HT-29 (cell line): ENCODE results near the gene SMIM9. TPM values are rescaled to one million over a fixed set of nuclear protein-coding genes. Genes with fewer than 3 reads are reported as not detected.
"Not testable (repeated sequence)": the region's sequence is repeated elsewhere in the genome, so short reads cannot be mapped to it uniquely, and the experiment has no call there.

Experiments
- DNase-seq: peaks from one replicate; pipeline ENCODE4 v3.0.0-alpha.2; 2015; ENCODE audit warnings: low spot score
- total RNA-seq: library from RNA; depleted of rRNA; stranded (reverse); fragments of >200 nt; shearing (Covaris generic); gene quantifications from 2 replicates; pipeline ENCODE4 v1.2.3, GENCODE V29; 2014; rRNA removed

The SMIM9 gene
- not detected in 2 replicates for total RNA-seq

DNA sequence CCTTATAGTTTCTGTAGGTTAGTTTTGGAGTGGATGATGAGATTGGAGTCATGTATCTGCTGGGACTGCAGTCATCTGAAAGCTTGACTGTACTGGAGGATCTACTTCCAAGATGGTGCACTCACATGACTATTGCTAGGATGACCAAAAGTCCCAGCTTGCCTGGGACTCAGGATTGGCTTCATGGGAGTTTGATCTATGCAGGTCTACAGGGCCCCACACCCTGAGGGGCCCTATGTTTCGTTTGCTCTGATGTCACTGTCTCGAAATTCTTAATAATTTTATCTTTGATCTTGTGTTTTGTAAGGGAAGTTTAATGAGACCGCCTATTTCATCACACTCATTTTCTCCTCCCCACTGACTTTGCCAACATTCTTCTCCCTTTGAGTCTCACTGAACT, at the start of gene SMIM9:
TSS of gene SMIM9 (minus strand) at position 101 of the 400 bp plus-strand sequence. CDS start 3,806 bp downstream, outside the sequence.
- DNase-seq: no peak

DNA sequence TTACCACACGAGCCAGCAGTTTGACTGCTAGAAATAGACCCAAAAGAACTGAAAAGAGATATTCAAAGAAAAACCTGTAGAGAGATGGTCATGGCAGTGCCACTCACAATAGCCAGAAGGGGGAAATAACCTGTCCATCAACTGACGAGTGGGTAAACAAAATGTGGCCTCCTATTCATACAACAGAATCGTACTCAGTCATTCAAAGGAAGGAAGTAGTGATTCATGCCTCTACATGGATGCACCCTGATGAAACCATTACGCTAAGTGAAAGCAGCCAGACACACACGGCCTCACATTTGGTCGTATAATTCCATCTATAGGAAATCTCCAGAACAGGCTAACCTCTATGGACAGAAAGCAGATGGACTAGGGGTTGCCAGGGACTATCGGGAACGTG, 49.6 kb upstream of the SMIM9 start:
- not testable (repeated sequence) for DNase-seq

DNA sequence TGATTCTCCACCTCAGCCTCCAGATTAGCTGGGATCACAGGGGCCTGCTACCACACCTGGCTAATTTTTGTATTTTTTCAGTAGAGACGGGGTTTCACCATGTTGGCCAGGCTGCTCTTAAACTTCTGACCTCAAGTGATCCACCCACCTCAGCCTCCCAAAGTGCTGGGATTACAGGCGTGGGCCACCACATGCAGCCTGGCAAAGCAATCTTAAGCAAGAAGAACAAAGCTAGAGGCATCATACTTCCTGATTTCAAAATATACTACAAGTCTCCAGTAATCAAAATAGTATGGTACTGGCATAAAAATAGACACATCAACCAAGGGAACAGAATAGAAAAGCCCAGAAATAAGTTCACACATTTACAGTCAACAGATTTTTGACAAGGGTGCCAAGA, 38.9 kb upstream of the SMIM9 start:
- DNase-seq: no peak

DNA sequence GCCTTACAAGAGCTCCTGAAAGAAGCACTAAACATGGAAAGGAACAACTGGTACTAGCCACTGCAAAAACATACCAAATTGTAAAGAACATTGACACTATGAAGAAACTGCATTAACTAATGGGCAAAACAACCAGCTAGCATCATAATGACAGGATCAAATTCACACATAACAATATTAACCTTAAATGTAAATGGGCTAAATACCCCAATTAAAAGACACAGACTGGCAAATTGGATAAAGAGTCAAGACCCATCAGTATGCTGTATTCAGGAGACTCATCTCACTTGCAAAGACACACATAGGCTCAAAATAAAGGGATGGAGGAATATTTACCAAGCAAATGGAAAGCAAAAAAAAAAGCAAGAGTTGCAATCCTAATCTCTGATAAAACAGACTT, 34.1 kb upstream of the SMIM9 start:
- DNase-seq: not testable (repeated sequence)

DNA sequence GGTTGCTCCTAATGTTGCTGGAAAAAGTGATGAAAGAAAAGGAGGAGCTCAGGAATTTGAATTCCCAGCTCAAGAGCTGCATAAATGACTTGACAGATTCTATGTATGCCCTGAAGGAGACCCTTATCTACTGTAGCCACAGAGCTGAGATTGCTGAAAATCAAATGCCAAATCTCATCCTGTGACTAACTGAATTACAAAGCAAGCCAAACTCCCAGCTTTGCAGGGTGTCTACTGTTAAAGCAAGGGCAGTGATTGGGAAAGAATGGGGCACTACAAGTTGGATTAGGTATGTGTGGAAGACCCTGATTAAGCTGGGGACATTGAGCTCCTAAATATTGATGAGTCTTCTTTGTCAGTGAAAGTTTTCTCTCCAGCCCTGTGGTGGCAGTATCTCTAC, 20.8 kb upstream of the SMIM9 start:
- DNase-seq: no peak

DNA sequence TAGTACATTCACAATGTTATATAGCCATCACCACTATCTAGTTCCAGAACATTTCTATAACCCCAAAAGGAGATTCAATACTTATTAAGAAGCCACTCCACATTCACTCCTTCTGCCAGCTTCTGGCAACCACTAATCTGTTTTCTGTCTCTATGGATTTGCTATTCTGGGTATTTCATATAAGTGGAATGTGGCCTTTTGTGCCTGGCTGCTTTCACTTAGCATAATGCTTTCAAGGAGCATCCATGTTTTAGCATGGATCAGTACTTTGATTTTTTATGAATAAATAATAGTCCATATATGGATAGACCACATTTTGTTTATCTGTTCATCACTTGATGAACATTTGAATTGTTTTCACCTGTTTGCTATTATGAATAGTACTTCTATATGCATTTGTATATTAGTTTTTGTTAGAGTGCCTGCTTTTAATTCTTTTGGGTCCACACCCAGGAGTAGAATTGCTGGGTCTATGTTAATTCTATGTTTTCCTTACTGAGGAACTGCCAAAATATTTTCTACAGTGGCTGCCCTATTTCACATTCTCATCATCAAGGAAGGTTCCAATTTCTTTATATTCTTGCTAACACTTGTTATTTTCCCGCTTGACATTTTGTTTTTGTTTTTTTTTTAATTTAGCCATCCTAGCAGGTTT, 16.6 kb upstream of the SMIM9 start:
- no peak for DNase-seq

DNA sequence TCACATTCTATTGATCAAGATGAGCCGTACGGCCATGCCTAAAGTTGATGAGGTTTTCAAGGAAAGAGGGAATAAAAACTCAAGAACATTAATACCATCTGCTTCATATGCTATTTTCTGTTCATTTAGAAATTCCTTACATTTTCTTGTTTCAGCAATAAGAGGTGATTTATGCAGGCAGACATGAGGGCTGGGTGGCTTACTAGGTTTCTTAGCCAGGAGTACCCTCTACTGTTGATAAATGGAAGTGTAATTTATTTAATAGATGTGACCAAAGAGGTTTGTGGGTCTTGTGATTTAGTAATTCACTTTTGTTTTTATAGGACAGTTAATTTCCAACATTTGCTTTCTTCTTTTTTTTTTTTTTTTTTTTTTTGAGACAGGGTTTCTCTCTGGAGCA, 6.4 kb upstream of the SMIM9 start:
- peak; percentile 69 for DNase-seq

DNA sequence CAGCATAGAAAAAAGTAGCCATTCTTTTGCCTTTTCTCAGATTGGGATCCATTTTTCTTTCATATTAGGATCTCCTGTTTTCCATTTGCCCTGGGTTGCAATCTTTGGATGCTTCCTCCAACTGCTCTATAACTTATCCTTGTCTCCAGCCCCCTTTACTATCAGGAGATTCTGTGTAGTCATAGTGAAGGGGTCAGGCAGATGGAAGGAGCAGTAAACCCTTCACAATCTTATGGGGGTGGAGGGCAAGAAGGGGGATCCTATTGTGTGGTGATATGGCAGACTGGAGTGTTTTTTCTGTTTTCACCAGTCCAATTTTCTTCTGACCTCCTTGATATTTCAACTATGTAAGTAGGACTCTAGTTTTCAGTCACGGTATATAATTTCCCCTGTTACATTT, 1.7 kb upstream of the SMIM9 start:
- no peak for DNase-seq

DNA sequence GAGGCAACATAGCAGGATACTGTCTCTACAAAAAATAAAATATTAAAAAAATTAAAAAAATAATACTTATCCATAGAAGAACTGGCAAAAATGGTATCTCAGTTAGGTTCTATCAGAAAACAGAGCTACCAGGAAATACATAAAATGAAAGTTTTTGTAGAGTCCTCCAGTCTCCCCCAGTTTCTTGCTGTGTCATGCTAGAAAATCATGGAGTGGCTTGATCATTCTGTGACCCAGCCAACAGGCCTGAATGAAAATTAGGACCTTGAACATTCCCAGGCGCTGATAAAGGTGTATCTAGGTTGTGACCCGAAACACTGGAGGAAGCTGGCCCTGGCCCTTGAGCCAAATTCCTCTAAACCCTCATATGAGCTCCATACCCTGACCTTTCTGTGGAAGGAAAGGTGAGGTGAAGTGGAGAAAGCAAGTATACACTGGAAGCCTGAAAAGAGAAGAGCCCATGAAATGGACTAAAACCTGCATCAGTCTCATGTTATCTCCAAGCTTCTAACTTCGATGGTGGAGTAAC, 652 bp downstream of the SMIM9 start:
- DNase-seq: no peak

DNA sequence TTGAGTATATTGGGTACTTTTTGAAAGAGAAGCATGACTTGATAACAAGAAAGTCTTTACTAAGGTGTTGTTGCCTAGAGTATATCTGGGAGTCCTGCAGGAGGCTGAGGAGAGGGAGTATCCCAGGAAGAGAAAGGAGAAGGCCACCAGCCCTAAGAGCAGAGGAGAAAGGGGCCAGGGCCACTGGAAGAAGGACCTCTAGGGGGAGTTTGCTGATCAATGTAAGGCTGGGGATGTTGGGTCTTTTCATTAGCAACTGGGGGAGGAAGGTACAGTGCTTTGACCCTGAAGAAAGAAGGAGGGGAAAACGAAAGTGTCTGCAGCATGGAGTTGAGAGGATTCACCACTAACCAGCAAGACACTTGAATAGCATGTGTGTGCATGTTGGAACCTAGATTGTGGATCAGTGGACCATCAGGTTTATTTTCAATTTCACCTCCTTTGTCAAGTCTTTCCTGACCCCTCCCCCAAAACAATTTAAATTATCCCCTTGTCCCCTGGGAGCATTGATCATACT, 4.5 kb downstream of the SMIM9 start:
- DNase-seq: no peak

DNA sequence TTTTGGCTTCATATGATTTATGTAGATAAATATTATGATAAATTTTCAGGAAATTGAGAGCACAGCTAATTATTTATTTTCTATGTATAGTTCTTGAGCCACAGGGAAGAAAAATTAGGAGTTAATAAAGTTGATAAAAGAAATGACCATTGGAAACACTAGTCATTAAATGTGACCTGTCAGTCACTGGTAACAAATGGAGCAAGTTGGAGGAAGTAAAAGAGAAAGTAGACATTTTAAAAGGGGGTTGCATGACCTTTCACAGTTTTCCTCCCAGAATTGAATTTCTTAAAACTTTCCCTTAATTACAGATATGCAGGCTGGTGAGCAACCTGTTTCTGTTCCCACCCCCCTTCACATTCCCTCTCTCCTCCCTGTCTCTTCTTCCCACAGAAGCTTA, 5.3 kb downstream of the SMIM9 start:
- no peak for DNase-seq

DNA sequence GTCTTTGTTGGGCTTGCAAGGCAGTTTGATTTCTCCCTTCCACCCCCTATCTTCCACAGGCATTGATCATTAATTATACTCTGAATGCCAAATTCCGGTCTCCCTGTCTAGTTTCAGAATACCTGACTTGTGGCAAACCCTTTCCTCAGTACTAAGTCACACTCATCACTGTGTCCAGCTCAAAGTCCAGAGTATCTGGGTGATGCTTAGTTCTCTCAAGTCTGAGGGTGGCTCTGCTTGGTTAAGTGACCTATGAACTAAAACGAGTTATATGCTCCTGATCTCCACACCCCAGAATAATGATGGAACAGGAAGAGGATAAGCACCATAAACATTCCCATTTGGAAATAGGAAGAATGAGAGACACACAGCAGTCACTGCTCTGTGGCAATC, 6.5 kb downstream of the SMIM9 start:
- DNase-seq: no peak

DNA sequence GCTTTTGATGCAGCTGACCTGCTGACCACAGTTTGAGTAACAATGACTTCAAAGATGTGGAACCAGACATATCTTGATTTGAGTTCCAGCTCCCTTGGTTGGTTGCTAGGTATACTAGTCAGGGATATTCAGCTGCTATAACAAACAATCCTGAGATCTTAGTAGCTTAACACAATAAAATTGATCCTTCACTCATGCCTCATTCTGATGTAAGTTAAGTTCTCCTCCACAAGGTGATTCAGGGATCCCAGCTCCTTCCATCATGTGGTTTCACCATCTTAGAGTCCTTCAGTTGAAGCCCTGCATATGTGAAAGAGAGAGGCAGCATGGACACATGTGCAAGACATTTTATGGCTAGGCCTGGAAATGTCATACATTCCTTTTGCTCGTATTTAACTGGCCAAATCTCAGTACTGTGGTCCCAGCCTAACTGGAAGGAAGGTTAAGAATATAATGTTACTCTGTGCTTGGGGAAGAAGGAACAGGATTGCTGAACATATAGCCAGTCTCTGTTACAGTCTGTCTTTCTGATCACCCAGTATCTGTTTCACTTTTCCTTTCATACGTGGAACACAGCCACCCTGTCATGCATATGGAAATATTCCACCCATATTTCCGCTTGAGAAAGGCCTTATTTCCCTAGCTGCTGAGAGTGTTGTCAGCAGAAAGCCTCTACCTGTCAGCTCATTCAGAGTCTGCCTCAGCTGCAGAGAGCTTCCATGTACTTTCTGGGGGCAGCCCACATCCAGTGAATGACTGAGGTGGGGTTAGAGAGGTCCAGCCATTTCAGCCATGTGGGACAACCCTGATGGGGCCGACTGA, 7.1 kb downstream of the SMIM9 start:
- no peak for DNase-seq

DNA sequence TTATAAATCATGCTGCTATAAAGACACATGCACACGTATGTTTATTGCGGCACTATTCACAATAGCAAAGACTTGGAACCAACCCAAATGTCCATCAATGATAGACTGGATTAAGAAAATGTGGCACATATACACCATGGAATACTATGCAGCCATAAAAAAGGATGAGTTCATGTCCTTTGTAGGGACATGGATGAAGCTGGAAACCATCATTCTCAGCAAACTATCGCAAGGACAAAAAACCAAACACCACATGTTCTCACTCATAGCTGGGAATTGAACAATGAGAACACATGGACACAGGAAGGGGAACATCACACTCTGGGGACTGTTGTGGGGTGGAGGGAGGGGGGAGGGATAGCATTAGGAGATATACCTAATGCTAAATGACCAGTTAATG, 8.9 kb downstream of the SMIM9 start:
- DNase-seq: not testable (repeated sequence)

DNA sequence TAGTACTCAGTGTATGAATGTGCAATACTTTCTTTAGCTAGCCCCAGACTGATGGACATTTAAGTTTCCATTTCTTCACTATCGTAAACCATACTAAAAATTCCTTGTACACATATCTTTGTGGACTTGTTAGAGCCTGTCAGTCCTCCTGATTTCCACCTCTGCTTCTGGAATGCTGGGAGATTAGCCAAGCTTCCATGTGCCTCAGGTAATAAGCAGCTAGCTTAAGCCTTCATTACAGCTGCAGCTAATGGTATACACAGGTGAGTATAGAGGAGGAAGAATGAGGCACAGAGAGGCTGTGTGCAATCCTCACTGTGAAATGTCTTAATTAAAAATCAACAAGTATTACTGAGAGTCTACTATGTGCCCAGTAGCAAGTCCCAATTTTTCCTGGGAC, 9.8 kb downstream of the SMIM9 start:
- DNase-seq: no peak

DNA sequence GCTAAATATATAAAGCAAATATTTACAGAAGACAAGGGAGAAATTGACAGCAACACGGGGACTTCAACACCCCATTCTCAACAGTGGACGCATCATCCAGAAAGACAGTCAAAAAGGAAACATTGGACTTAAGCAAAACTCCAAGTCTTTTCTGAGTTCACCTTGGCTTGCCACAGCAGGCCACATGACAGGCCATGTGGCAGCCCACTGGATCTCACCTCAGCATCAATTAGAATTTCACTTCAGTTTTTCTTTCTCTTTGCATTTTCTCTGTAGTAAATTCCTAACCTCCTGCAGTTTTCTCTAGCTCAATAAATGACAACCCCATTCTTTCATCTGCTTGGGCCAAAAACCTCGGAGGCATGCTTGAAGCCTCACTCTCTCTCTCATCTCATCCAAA, 12.4 kb downstream of the SMIM9 start:
- no peak for DNase-seq

DNA sequence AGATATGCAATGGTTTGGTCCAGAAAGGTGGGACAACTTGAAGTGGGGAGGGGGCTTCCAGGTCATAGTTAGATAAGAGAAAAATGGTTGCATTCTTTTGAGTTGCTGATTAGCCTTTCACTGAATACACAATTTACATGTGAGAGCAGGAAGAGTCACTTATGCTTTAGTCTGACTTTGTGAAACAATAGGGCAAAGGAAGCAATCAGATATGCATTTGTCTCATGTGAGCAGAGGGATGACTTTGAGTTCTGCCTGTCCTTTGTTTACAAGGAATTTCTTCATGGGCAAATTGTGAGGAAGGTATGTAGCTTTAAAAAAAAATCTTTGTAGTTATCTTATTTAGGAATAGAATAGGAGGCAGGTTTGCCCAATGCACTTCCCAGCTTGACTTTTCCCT, 12.9 kb downstream of the SMIM9 start:
- DNase-seq: no peak

DNA sequence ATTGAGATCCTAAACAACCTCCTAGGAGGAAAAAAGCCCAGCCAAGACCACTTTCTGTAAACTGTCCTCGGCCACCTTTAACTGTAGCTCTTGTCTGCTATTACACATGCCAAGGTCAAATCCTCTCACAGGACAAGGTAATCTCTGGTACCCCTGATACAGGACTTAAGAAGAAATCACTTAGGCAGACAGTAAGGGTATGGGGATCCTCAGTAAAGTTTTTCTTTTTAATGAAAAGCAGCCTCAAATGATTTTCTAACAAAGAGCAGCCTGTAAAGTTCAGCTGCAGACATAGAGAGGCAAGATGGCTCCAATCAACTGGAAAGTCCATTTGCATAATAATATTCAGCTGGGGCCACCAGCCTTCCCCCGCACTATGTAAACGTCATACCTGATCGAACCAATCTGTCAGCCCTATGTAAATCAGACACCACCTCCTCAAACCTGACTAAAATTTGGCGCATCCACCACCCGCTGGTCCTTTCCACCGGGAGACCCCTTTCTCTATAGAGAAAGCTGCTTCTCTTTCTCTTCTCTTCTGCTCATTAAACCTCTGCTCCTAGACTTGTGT, 14.6 kb downstream of the SMIM9 start:
- DNase-seq: no peak

DNA sequence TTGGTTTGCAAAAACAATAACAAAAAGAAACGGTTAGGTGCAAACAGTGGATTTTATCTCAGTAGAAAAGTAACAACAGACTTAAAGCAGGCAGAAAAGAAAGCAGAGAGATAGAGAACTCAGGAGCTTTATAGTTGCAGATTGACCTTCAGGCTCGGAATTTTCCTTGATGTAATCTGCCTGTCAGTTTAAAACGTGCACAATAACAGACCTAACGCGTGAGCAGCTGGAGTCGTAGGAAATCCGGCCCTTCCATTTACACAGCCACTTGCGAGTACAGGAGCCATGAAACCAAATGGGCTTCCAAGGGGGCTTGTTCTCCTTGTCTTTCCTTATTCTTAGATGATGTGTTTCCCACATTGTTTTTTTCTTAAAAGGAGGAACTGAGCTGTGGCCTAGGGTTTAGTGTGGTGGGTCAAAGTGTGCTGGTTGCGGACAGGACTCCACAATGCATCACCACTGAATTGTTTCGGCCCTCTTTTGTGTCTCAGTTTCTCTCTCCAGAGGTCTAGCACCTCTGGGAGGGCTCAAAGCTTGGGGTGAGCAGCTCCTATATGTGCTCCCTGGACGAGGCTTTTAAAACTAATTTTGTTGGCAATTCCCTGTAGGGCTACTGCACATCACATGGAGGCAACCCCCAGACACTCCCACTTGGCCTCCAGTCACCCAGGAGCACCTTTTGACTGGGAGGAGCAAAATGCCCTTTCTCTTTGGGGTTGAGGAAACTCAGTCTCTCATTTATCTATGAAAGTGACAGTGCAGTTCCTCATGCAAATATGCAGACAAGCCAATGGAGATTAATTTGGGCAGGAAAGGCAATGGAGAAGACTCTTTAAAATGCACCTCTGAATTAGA, 15.3 kb downstream of the SMIM9 start:
- DNase-seq: no peak

DNA sequence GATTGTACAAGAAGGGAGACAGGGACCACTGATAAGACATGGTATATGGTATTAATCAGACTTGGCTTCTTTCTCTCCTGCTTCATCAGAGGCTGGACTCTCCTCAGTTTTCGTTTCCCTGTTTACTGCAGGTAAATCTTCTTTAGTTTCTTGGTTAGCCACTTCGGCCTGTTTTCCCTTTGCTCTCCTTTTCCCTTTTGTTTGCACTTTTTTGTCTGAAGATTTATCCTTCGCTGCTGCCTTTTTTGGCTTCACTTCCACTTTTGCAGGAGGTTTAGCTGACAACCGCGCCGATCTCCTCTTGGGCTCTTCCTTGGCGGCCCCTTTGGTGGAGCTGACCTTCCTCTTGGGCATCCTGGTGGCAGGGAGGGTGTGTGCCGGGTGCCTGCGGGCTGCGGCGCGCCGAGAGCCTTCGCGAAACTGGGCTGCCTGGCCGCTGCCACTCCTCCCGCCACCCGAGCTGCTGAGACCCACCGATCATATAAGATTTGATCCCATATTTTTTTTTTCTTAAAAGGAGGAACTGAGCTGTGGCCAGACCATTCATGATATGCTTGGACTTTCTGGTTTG, 17.3 kb downstream of the SMIM9 start:
- not testable (repeated sequence) for DNase-seq

DNA sequence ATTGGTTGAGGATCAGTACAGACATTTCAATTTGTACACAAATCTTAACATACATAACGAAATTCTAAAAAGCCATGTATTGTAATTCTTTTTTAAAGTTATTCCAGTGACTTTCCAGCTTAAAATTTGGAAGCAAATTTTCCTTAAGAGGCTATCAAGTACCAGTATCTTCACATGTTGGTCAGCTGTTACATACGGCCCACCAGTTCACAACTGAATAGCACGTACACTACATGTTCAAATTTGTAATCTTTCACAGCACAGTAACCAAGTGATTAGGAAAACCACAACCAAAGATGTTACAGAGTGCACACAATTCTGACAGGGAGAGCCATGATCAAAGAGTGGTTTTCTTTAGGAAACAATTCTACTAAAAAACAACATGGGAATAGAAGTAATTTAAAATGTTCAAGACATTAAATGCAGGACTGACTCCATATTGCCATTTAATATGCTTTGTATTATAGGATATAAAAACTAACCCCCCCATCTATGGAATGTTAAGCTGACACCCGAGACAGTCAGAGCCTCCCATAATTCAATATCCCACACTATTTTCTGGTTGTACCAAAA, 18.1 kb downstream of the SMIM9 start:
- DNase-seq: not testable (repeated sequence)
